Sigmoid colon (tissue), 7 donors: ENCODE measurements around the gene PLAGL2. TPM values are rescaled to one million over a fixed set of nuclear protein-coding genes. Genes with fewer than 3 reads are reported as not detected.

Experiments used
- DNase-seq: peaks from one replicate; pipeline ENCODE4 v3.0.0-alpha.2; 2019
- H3K27ac ChIP-seq, 4 donors: fragments of 200-600 bp; sonication (generic); one replicate each; pipeline ENCODE4 v1.5.1; 2016 to 2019; ENCODE audit warnings: mild to moderate bottlenecking in 1 of 4
- H3K27me3 ChIP-seq, 3 donors: fragments of 200-600 bp; sonication (generic); one replicate each; pipeline ENCODE4 v1.5.1; 2019; ENCODE audit warnings: mild to moderate bottlenecking in 1 of 3
- H3K36me3 ChIP-seq, 4 donors: fragments of 200-600 bp; sonication (generic); one replicate each; pipeline ENCODE4 v1.5.1; 2016 to 2019
- H3K4me1 ChIP-seq, 4 donors: fragments of 200-600 bp; sonication (generic); one replicate each; pipeline ENCODE4 v1.5.1; 2017 to 2019
- H3K4me3 ChIP-seq, 4 donors: fragments of 200-600 bp; sonication (generic); one replicate each; pipeline ENCODE4 v1.5.1; 2017 to 2019; ENCODE audit warnings: mild to moderate bottlenecking in 2 of 4, moderate library complexity in 1 of 4
- H3K9me3 ChIP-seq, 4 donors: fragments of 200-600 bp in 3 of 4; sonication (generic) in 3 of 4; one replicate each; pipeline versions ENCODE4 v1.5.1 to v1.6.1; 2013 to 2019
- CTCF ChIP-seq, 4 experiments: fragments of 450-650 bp in 3 of 4; fragments of 200-600 bp in 1 of 4; IDR thresholded peaks; one replicate each; pipeline ENCODE4 v1.5.1; 2016 to 2019; ENCODE audit warnings: antibody characterized with exemption in 4 of 4, mild to moderate bottlenecking in 3 of 4, moderate library complexity in 2 of 4
- EP300 ChIP-seq, 4 donors: sonication (generic); formaldehyde crosslinking; IDR thresholded peaks; one replicate each; pipeline ENCODE4 v1.6.1; 2017; ENCODE audit warnings: antibody characterized with exemption in 4 of 4
- POLR2A ChIP-seq, 2 donors: fragments of 450-650 bp; IDR thresholded peaks; one replicate each; pipeline ENCODE4 v1.6.1; 2016; ENCODE audit warnings: antibody characterized with exemption in 2 of 2, mild to moderate bottlenecking in 2 of 2, moderate library complexity in 2 of 2
- POLR2AphosphoS5 ChIP-seq, 4 donors: sonication (generic); formaldehyde crosslinking; IDR thresholded peaks; one replicate each; pipeline ENCODE4 v1.6.1; 2017; ENCODE audit warnings: antibody characterized with exemption in 4 of 4
- WGBS, 2 donors: extraction: QIAGEN DNeasy Blood & Tissue Kit; methylation state at CpG; one replicate each; pipeline ENCODE4 v1.1.7; 2013; 5-methylcytosine and 5-hydroxymethylcytosine counted together
- intact Hi-C: fragments of 100-400 bp; cut with DNase I; formaldehyde crosslinking; loops from one replicate; pipeline ENCODE4 v1.15.1; 2023
- polyA plus RNA-seq, 3 donors: library from polyadenylated mRNA; stranded (reverse); fragments of 200-250 nt; gene quantifications; one replicate each; pipeline ENCODE4 v1.2.3, GENCODE V29; 2013
- total RNA-seq, 4 donors: library from RNA; depleted of rRNA; stranded (reverse); fragments of >200 nt; gene quantifications; one replicate each; pipeline ENCODE4 v1.1.0, GENCODE V29; 2016
- donor health status: healthy with polysubstance abuse.
- donor health status: Bipolar disorder and iron deficiency.
- donor health status: healthy.

The PLAGL2 gene
- total and polyA plus RNA-seq, 7 donors: 3.0 to 12.5 (median 5.0) TPM

GRCh38 chr20:32227744-32228688 is 20.5 kb upstream of the PLAGL2 start:
- no peak for DNase-seq
- no peaks in the 10 kb centered on the region for H3K4me1 ChIP-seq
- H3K36me3 ChIP-seq: peaks cover 4 to 70% (median 40%) of the 10 kb centered on the region in 4 donors
- intact Hi-C loops: no loop called here
- H3K4me3 ChIP-seq: no peak overlapping the region
- TF ChIP-seq POLR2A (IDR thresholded peaks at IDR 0.05) (no peak), EP300 (IDR thresholded peaks at IDR 0.05) (no peak), CTCF (IDR thresholded peaks at IDR 0.05) (no peak)
- no peaks in the 10 kb centered on the region for H3K27me3 ChIP-seq
- H3K27ac ChIP-seq: peak overlapping the region in 1 of 4 donors; percentile 29
- H3K9me3 ChIP-seq: no peaks in the 10 kb centered on the region
- WGBS, 2 donors: 18 to 72% methylated on average over 22 of the region's 22 CpGs

DNA sequence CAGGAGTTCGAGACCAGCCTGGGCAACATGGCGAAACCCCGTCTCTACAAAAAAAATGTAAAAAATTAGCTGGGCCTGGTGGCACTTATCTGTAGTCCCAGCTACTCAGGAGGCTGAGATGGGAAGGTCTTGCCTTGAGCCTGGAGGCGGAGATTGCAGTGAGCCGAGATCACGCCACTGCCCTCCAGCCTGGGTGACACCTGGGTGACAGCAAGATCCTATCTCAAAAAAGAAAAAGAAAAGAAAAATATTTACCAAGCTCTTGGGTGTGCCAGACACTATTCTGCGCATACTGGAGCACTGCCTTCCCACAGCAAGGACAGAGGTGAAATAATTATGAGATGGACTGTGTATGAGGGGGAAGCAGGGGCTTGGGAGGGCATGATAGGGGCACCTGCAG is 19.8 kb upstream of the PLAGL2 start:
- Histone ChIP-seq H3K9me3 (no peaks in the 10 kb centered on the region), H3K36me3 (peaks cover 4 to 70% (median 42%) of the 10 kb centered on the region in 4 donors), H3K4me1 (no peaks in the 10 kb centered on the region), H3K4me3 (no peak overlapping the region), H3K27me3 (no peaks in the 10 kb centered on the region), H3K27ac (peak overlapping the region in 1 of 4 donors; percentile 29)
- TF ChIP-seq POLR2A (IDR thresholded peaks at IDR 0.05) (no peak), CTCF (IDR thresholded peaks at IDR 0.05) (no peak), EP300 (IDR thresholded peaks at IDR 0.05) (no peak), POLR2AphosphoS5 (IDR thresholded peaks at IDR 0.05) (no peak)
- no peak for DNase-seq
- WGBS, 2 donors: 21 to 74% methylated on average over 7 of the region's 7 CpGs
- intact Hi-C loops: no loop called here

GRCh38 chr20:32226391-32226790 is 18.8 kb upstream of the PLAGL2 start:
- H3K27ac ChIP-seq: no peak overlapping the region
- no peaks in the 10 kb centered on the region for H3K9me3 ChIP-seq
- intact Hi-C loops: no loop called here
- TF ChIP-seq POLR2A (IDR thresholded peaks at IDR 0.05) (no peak), POLR2AphosphoS5 (IDR thresholded peaks at IDR 0.05) (no peak), CTCF (IDR thresholded peaks at IDR 0.05) (no peak), EP300 (IDR thresholded peaks at IDR 0.05) (no peak)
- no peaks in the 10 kb centered on the region for H3K4me1 ChIP-seq
- DNase-seq: no peak
- 19 to 70% methylated on average over 1 of the region's 1 CpG for WGBS, 2 donors
- peaks cover 4 to 67% (median 47%) of the 10 kb centered on the region in 4 donors for H3K36me3 ChIP-seq
- H3K27me3 ChIP-seq: no peaks in the 10 kb centered on the region
- H3K4me3 ChIP-seq: no peak overlapping the region

- H3K4me1 ChIP-seq: no peaks in the 10 kb centered on the region
- peaks cover 4 to 65% (median 45%) of the 10 kb centered on the region in 4 donors for H3K36me3 ChIP-seq
- no peak overlapping the region for H3K27ac ChIP-seq
- intact Hi-C loops: no loop called here
- H3K27me3 ChIP-seq: no peaks in the 10 kb centered on the region
- no peaks in the 10 kb centered on the region for H3K9me3 ChIP-seq
- no peak for DNase-seq
- 41 to 82% methylated on average over 4 of the region's 4 CpGs for WGBS, 2 donors
- H3K4me3 ChIP-seq: no peak overlapping the region
- TF ChIP-seq POLR2A (IDR thresholded peaks at IDR 0.05): no peak
- no peak for TF ChIP-seq CTCF (IDR thresholded peaks at IDR 0.05)
- no peak for TF ChIP-seq POLR2AphosphoS5 (IDR thresholded peaks at IDR 0.05)
- no peak for TF ChIP-seq EP300 (IDR thresholded peaks at IDR 0.05)
Measured at GRCh38 chr20:32224463-32224862, 16.9 kb upstream of the PLAGL2 start.
